Stomach (tissue), 4 donors: ENCODE results near the gene CRADD.

Experiments
- CTCF ChIP-seq, 7 experiments: fragments of 450-650 bp in 4 of 7; fragments of 200-600 bp in 3 of 7; sonication (generic) in 3 of 7; IDR thresholded peaks; one replicate each; pipeline ENCODE4 v1.5.1; 2016 to 2019; ENCODE audit warnings: antibody characterized with exemption in 7 of 7, control low read depth in 2 of 7, mild to moderate bottlenecking in 1 of 7
- EP300 ChIP-seq: sonication (generic); formaldehyde crosslinking; IDR thresholded peaks from one replicate; pipeline ENCODE4 v1.6.1; 2017; ENCODE audit warnings: antibody characterized with exemption

GRCh38 chr12:93654421-93654820, 22.8 kb upstream of the CRADD start:
- TF ChIP-seq CTCF (IDR thresholded peaks at IDR 0.05), result no peak
- TF ChIP-seq EP300, result no peak
